HepG2 (cell line): Measurements from ENCODE around the gene MRGPRF. TPM values are rescaled to one million over a fixed set of nuclear protein-coding genes. Genes with fewer than 3 reads are reported as not detected.

ENCODE experiments used
- DNMT3B ChIP-seq: conservative IDR thresholded peaks from 2 replicates; pipeline ENCODE4 v1.6.1; 2016; ENCODE audit warnings: missing biosample characterization, control low read depth
- NFYC ChIP-seq: IDR thresholded peaks from 2 replicates; pipeline ENCODE4 v1.6.1; 2016; ENCODE audit warnings: missing genetic modification reagents, missing compliant biosample characterization
- PITX1 ChIP-seq: sonication (generic); formaldehyde crosslinking; IDR thresholded peaks from 2 replicates; pipeline ENCODE4 v1.5.1; 2020; ENCODE audit warnings: mild to moderate bottlenecking, missing genetic modification reagents
- REPIN1 ChIP-seq: sonication (generic); formaldehyde crosslinking; IDR thresholded peaks from 2 replicates; pipeline ENCODE4 v1.8.0; 2022; ENCODE audit warnings: missing genetic modification reagents, low read depth, mild to moderate bottlenecking, borderline replicate concordance
- ZNF225 ChIP-seq: sonication (generic); formaldehyde crosslinking; IDR thresholded peaks from 2 replicates; pipeline ENCODE4 v1.4.0; 2020; ENCODE audit warnings: mild to moderate bottlenecking, missing genetic modification reagents
- ZNF367 ChIP-seq: sonication (generic); formaldehyde crosslinking; IDR thresholded peaks from 2 replicates; pipeline ENCODE4 v1.4.0; 2020; ENCODE audit warnings: missing genetic modification reagents, borderline replicate concordance
- ZNF7 ChIP-seq: IDR thresholded peaks from 2 replicates; pipeline ENCODE4 v1.6.1; 2016; ENCODE audit warnings: missing biosample characterization, missing genetic modification reagents
- ZNF883 ChIP-seq: sonication (generic); formaldehyde crosslinking; IDR thresholded peaks from 2 replicates; pipeline ENCODE4 v1.5.1; 2020; ENCODE audit warnings: mild to moderate bottlenecking, missing genetic modification reagents; ENCODE audit errors: not compliant biosample characterization
- ZSCAN30 ChIP-seq: sonication (generic); formaldehyde crosslinking; IDR thresholded peaks from 2 replicates; pipeline ENCODE4 v1.5.0; 2020; ENCODE audit warnings: mild to moderate bottlenecking, missing genetic modification reagents
- polyA plus RNA-seq, 8 experiments: library from polyadenylated mRNA; depleted of rRNA in 3 of 8; stranded (reverse) in 7 of 8; unstranded in 1 of 8; fragments of >200 nt; fragmentation: Illumina TruSeq in 4 of 8; extraction: Trizol in 4 of 8; gene quantifications; 2 replicates each; pipeline versions ENCODE4 v1.2.1 to v1.2.3, GENCODE V29; 2011 to 2016; ENCODE audit warnings: low read depth in 4 of 8, missing spikeins in 1 of 8, mixed read lengths in 1 of 8; ENCODE audit not compliant: insufficient read depth in 1 of 8
- total RNA-seq, 5 experiments: library from RNA; depleted of rRNA; stranded (reverse); fragments of >200 nt; fragmentation: Illumina TruSeq; extraction: Trizol; gene quantifications; 2 replicates each; pipeline ENCODE4 v1.2.3, GENCODE V29; 2016; ENCODE audit warnings: low read depth in 1 of 5
- TF ChIP-seq, protein P1 (sequence below): sonication (generic); formaldehyde crosslinking; IDR thresholded peaks from 2 replicates; pipeline ENCODE4 v1.4.0; 2020; ENCODE audit warnings: mild to moderate bottlenecking, missing genetic modification reagents
- TF ChIP-seq, protein P2 (sequence below): sonication (generic); formaldehyde crosslinking; IDR thresholded peaks from 2 replicates; pipeline ENCODE4 v1.8.0; 2022; ENCODE audit warnings: mild to moderate bottlenecking, missing genetic modification reagents, borderline replicate concordance
- TF ChIP-seq, protein P3 (sequence below): sonication (generic); formaldehyde crosslinking; IDR thresholded peaks from 2 replicates; pipeline ENCODE4 v1.4.0; 2020; ENCODE audit warnings: missing genetic modification reagents, borderline replicate concordance
- TF ChIP-seq, protein P4 (sequence below): sonication (generic); formaldehyde crosslinking; IDR thresholded peaks from 2 replicates; pipeline ENCODE4 v1.8.1; 2022; ENCODE audit warnings: low read depth, mild to moderate bottlenecking, missing genetic modification reagents
- TF ChIP-seq, protein P5 (sequence below): sonication (generic); formaldehyde crosslinking; IDR thresholded peaks from 2 replicates; pipeline ENCODE4 v1.4.0; 2020; ENCODE audit warnings: missing genetic modification reagents
- TF ChIP-seq, protein P6 (sequence below): sonication (generic); formaldehyde crosslinking; IDR thresholded peaks from 2 replicates; pipeline ENCODE4 v1.8.0; 2022; ENCODE audit warnings: missing genetic modification reagents, low read depth, mild to moderate bottlenecking, borderline replicate concordance
- TF ChIP-seq, protein P7 (sequence below): sonication (generic); formaldehyde crosslinking; IDR thresholded peaks from 2 replicates; pipeline ENCODE4 v1.9.0; 2022; ENCODE audit warnings: missing genetic modification reagents, mild to moderate bottlenecking, borderline replicate concordance
- TF ChIP-seq, protein P8 (sequence below): sonication (generic); formaldehyde crosslinking; IDR thresholded peaks from 2 replicates; pipeline ENCODE4 v1.5.0; 2020; ENCODE audit warnings: missing genetic modification reagents

MRGPRF gene
- total and polyA plus RNA-seq, 2 of the 13 experiments (the other 11 are each of a cell fraction or from before 2014, with no cell fraction given), result not detected

DNA sequence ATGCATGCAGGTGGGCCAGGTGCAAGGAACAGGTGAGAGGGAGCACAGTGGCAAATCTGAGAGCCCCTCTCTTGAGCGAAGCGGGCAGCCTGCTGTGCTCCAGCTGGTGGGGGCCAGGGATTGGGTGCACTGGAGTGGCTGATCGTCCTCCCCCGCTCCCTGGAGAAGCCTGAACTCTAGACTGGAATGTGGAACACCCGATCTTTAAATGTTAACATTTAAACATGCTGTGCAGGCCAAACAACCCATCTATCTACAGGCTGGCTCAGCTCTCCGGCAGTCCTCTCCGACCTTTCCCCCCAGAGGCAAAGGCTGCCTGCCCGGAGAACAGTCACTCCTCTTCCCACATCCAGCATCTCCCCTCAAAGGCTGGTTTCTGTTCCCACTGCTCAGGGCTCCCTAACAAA lies 5.1 kb downstream of the MRGPRF start (continued):
- TF ChIP-seq, protein P1, sequence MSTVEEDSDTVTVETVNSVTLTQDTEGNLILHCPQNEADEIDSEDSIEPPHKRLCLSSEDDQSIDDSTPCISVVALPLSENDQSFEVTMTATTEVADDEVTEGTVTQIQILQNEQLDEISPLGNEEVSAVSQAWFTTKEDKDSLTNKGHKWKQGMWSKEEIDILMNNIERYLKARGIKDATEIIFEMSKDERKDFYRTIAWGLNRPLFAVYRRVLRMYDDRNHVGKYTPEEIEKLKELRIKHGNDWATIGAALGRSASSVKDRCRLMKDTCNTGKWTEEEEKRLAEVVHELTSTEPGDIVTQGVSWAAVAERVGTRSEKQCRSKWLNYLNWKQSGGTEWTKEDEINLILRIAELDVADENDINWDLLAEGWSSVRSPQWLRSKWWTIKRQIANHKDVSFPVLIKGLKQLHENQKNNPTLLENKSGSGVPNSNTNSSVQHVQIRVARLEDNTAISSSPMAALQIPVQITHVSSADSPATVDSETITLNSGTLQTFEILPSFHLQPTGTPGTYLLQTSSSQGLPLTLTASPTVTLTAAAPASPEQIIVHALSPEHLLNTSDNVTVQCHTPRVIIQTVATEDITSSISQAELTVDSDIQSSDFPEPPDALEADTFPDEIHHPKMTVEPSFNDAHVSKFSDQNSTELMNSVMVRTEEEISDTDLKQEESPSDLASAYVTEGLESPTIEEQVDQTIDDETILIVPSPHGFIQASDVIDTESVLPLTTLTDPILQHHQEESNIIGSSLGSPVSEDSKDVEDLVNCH (CRISPR knock-in tag), result no peak
- TF ChIP-seq REPIN1 (CRISPR knock-in tag) (peak; percentile 85; the same call in 1 of the 2 replicates), DNMT3B (no peak), ZNF367 (no peak), ZNF883 (CRISPR knock-in tag) (peak; percentile 64), ZNF225 (peak; percentile 30; the same call in 1 of the 2 replicates), NFYC (CRISPR knock-in tag) (no peak), PITX1 (no peak), ZNF7 (CRISPR knock-in tag) (peak; percentile 68), ZSCAN30 (no peak)
- TF ChIP-seq, protein P2, sequence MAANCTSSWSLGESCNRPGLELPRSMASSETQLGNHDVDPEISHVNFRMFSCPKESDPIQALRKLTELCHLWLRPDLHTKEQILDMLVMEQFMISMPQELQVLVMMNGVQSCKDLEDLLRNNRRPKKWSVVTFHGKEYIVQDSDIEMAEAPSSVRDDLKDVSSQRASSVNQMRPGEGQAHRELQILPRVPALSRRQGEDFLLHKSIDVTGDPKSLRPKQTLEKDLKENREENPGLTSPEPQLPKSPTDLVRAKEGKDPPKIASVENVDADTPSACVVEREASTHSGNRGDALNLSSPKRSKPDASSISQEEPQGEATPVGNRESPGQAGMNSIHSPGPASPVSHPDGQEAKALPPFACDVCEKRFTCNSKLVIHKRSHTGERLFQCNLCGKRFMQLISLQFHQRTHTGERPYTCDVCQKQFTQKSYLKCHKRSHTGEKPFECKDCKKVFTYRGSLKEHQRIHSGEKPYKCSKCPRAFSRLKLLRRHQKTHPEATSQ (CRISPR knock-in tag), result no peak
- TF ChIP-seq, protein P3, sequence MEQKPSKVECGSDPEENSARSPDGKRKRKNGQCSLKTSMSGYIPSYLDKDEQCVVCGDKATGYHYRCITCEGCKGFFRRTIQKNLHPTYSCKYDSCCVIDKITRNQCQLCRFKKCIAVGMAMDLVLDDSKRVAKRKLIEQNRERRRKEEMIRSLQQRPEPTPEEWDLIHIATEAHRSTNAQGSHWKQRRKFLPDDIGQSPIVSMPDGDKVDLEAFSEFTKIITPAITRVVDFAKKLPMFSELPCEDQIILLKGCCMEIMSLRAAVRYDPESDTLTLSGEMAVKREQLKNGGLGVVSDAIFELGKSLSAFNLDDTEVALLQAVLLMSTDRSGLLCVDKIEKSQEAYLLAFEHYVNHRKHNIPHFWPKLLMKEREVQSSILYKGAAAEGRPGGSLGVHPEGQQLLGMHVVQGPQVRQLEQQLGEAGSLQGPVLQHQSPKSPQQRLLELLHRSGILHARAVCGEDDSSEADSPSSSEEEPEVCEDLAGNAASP (CRISPR knock-in tag), result no peak
- TF ChIP-seq, protein P4, sequence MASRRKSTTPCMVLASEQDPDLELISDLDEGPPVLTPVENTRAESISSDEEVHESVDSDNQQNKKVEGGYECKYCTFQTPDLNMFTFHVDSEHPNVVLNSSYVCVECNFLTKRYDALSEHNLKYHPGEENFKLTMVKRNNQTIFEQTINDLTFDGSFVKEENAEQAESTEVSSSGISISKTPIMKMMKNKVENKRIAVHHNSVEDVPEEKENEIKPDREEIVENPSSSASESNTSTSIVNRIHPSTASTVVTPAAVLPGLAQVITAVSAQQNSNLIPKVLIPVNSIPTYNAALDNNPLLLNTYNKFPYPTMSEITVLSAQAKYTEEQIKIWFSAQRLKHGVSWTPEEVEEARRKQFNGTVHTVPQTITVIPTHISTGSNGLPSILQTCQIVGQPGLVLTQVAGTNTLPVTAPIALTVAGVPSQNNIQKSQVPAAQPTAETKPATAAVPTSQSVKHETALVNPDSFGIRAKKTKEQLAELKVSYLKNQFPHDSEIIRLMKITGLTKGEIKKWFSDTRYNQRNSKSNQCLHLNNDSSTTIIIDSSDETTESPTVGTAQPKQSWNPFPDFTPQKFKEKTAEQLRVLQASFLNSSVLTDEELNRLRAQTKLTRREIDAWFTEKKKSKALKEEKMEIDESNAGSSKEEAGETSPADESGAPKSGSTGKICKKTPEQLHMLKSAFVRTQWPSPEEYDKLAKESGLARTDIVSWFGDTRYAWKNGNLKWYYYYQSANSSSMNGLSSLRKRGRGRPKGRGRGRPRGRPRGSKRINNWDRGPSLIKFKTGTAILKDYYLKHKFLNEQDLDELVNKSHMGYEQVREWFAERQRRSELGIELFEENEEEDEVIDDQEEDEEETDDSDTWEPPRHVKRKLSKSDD (CRISPR knock-in tag), result no peak
- TF ChIP-seq, protein P5, sequence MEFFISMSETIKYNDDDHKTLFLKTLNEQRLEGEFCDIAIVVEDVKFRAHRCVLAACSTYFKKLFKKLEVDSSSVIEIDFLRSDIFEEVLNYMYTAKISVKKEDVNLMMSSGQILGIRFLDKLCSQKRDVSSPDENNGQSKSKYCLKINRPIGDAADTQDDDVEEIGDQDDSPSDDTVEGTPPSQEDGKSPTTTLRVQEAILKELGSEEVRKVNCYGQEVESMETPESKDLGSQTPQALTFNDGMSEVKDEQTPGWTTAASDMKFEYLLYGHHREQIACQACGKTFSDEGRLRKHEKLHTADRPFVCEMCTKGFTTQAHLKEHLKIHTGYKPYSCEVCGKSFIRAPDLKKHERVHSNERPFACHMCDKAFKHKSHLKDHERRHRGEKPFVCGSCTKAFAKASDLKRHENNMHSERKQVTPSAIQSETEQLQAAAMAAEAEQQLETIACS (CRISPR knock-in tag), result no peak
- TF ChIP-seq, protein P6, sequence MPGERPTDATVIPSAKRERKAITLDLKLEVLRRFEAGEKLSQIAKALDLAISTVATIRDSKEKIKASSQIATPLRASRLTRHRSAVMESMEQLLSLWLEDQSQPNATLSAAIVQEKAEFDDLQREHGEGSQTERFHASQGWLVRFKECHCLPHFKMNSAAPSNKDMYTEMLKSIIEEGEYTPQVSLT (CRISPR knock-in tag), result no peak
- TF ChIP-seq, protein P7, sequence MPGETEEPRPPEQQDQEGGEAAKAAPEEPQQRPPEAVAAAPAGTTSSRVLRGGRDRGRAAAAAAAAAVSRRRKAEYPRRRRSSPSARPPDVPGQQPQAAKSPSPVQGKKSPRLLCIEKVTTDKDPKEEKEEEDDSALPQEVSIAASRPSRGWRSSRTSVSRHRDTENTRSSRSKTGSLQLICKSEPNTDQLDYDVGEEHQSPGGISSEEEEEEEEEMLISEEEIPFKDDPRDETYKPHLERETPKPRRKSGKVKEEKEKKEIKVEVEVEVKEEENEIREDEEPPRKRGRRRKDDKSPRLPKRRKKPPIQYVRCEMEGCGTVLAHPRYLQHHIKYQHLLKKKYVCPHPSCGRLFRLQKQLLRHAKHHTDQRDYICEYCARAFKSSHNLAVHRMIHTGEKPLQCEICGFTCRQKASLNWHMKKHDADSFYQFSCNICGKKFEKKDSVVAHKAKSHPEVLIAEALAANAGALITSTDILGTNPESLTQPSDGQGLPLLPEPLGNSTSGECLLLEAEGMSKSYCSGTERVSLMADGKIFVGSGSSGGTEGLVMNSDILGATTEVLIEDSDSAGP, result no peak
- TF ChIP-seq, protein P8, sequence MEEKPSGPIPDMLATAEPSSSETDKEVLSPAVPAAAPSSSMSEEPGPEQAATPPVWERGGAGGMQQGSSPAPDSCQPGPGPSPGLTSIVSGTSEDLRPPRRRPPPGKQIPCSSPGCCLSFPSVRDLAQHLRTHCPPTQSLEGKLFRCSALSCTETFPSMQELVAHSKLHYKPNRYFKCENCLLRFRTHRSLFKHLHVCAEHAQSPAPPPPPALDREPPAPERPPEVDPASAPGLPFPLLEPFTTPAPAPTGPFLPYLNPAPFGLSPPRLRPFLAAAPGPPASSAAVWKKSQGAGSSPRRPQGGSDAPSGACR (CRISPR knock-in tag), result no peak
